ENCODE measurements around the gene KCNJ6.

- TF ChIP-seq, protein P1, sequence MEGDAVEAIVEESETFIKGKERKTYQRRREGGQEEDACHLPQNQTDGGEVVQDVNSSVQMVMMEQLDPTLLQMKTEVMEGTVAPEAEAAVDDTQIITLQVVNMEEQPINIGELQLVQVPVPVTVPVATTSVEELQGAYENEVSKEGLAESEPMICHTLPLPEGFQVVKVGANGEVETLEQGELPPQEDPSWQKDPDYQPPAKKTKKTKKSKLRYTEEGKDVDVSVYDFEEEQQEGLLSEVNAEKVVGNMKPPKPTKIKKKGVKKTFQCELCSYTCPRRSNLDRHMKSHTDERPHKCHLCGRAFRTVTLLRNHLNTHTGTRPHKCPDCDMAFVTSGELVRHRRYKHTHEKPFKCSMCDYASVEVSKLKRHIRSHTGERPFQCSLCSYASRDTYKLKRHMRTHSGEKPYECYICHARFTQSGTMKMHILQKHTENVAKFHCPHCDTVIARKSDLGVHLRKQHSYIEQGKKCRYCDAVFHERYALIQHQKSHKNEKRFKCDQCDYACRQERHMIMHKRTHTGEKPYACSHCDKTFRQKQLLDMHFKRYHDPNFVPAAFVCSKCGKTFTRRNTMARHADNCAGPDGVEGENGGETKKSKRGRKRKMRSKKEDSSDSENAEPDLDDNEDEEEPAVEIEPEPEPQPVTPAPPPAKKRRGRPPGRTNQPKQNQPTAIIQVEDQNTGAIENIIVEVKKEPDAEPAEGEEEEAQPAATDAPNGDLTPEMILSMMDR (IDR thresholded peaks at IDR 0.05; ENCODE audit: low read depth, low read length): no peak
- TF ChIP-seq EZH2phosphoT487 (IDR thresholded peaks at IDR 0.05; ENCODE audit: low read depth): no peak
Measured at GRCh38 chr21:37886726-37887299, 29.4 kb downstream of the KCNJ6 start.
